HEK293 (cell line): ENCODE data around the gene INPPL1.

Source experiments
- CTCF ChIA-PET: fragments of 350-600 bp; formaldehyde crosslinking; extraction: SDS; loops from one replicate; lab custom pipeline; 2021; ENCODE audit warnings: antibody characterized with exemption; lab: Yijun Ruan, JAX
- POLR2A ChIA-PET: fragments of 300-600 bp; formaldehyde crosslinking; extraction: SDS; loops from one replicate; lab custom pipeline; 2020; ENCODE audit warnings: antibody characterized with exemption, inconsistent platforms; lab: Yijun Ruan, JAX
- H3K27ac ChIP-seq: fragments of 200-500 bp; sonication (Bioruptor generic); 2 replicates; pipeline ENCODE4 v1.5.1; 2014; ENCODE audit warnings: low read depth, low read length, control low read depth, inconsistent platforms; ENCODE audit errors: extremely low read depth
- H3K36me3 ChIP-seq, 2 experiments: fragments of 200-500 bp in 1 of 2; sonication (Bioruptor generic) in 1 of 2; 1 replicate in 1 of 2; 2 replicates in 1 of 2; pipeline ENCODE4 v1.5.1; 2014 to 2017; ENCODE audit warnings: inconsistent platforms in 2 of 2, low read length in 2 of 2; ENCODE audit not compliant: control insufficient read depth in 2 of 2, insufficient read depth in 1 of 2
- H3K4me1 ChIP-seq: fragments of 200-500 bp; sonication (Bioruptor generic); 2 replicates; pipeline ENCODE4 v1.5.1; 2014; ENCODE audit warnings: mild to moderate bottlenecking, low read length, inconsistent platforms; ENCODE audit not compliant: control insufficient read depth, insufficient read depth
- H3K4me3 ChIP-seq: 2 replicates; pipeline ENCODE4 v1.5.1; 2011; ENCODE audit warnings: low read depth, mild to moderate bottlenecking, control low read depth, low read length, moderate library complexity
- H3K9me3 ChIP-seq: fragments of 200-500 bp; sonication (Bioruptor generic); 2 replicates; pipeline ENCODE4 v1.5.1; 2014; ENCODE audit warnings: low read depth, low read length, inconsistent platforms; ENCODE audit not compliant: control insufficient read depth, insufficient read depth
- EGR2 ChIP-seq: fragments of 450-650 bp; formaldehyde crosslinking; IDR thresholded peaks from 2 replicates; pipeline ENCODE4 v1.5.1; 2016; ENCODE audit warnings: low read depth, missing biosample characterization, missing genetic modification characterization
- GLIS1 ChIP-seq: fragments of 450-650 bp; formaldehyde crosslinking; IDR thresholded peaks from 2 replicates; pipeline ENCODE4 v1.5.1; 2016; ENCODE audit warnings: missing biosample characterization, missing genetic modification characterization
- HOXD13 ChIP-seq: sonication (generic); formaldehyde crosslinking; IDR thresholded peaks from 2 replicates; pipeline ENCODE4 v1.8.0; 2022; ENCODE audit warnings: missing genetic modification reagents, borderline replicate concordance
- SCRT1 ChIP-seq: fragments of 450-650 bp; formaldehyde crosslinking; IDR thresholded peaks from 2 replicates; pipeline ENCODE4 v1.5.1; 2016; ENCODE audit warnings: missing biosample characterization, missing genetic modification characterization, borderline replicate concordance
- SCRT2 ChIP-seq: fragments of 450-650 bp; formaldehyde crosslinking; IDR thresholded peaks from 2 replicates; pipeline ENCODE4 v1.5.1; 2016; ENCODE audit warnings: missing biosample characterization, missing genetic modification characterization
- SP3 ChIP-seq: fragments of 450-650 bp; formaldehyde crosslinking; IDR thresholded peaks from 2 replicates; pipeline ENCODE4 v1.5.1; 2016; ENCODE audit warnings: missing biosample characterization, missing genetic modification characterization
- YY1 ChIP-seq: fragments of 450-650 bp; formaldehyde crosslinking; IDR thresholded peaks from 2 replicates; pipeline ENCODE4 v1.5.1; 2018; ENCODE audit warnings: missing biosample characterization, missing genetic modification characterization
- ZBTB20 ChIP-seq: fragments of 450-650 bp; formaldehyde crosslinking; IDR thresholded peaks from 2 replicates; pipeline ENCODE4 v1.5.1; 2016; ENCODE audit warnings: missing biosample characterization, missing genetic modification characterization
- ZEB2 ChIP-seq: fragments of 450-650 bp; formaldehyde crosslinking; IDR thresholded peaks from 2 replicates; pipeline ENCODE4 v1.5.1; 2016; ENCODE audit warnings: missing biosample characterization, missing genetic modification characterization
- ZFP69B ChIP-seq: fragments of 450-650 bp; formaldehyde crosslinking; IDR thresholded peaks from 2 replicates; pipeline ENCODE4 v1.5.1; 2016; ENCODE audit warnings: missing biosample characterization, missing genetic modification characterization
- ZNF155 ChIP-seq: fragments of 450-650 bp; formaldehyde crosslinking; IDR thresholded peaks from 2 replicates; pipeline ENCODE4 v1.5.1; 2016; ENCODE audit warnings: missing biosample characterization, missing genetic modification characterization
- ZNF423 ChIP-seq: fragments of 450-650 bp; formaldehyde crosslinking; IDR thresholded peaks from 2 replicates; pipeline ENCODE4 v1.5.1; 2016; ENCODE audit warnings: missing biosample characterization, missing genetic modification characterization
- ZNF677 ChIP-seq: fragments of 450-650 bp; IDR thresholded peaks from 2 replicates; pipeline ENCODE4 v1.5.0; 2018; ENCODE audit warnings: missing biosample characterization, mild to moderate bottlenecking, missing genetic modification characterization, moderate library complexity
- ZNF747 ChIP-seq: fragments of 450-650 bp; formaldehyde crosslinking; IDR thresholded peaks from 2 replicates; pipeline ENCODE4 v1.5.1; 2016; ENCODE audit warnings: missing biosample characterization, missing genetic modification characterization
- ZNF830 ChIP-seq: fragments of 450-650 bp; IDR thresholded peaks from 2 replicates; pipeline ENCODE4 v1.5.0; 2018; ENCODE audit warnings: missing biosample characterization, missing genetic modification characterization, low read depth, mild to moderate bottlenecking, moderate library complexity
- ZNF843 ChIP-seq: fragments of 450-650 bp; formaldehyde crosslinking; IDR thresholded peaks from 2 replicates; pipeline ENCODE4 v1.5.1; 2016; ENCODE audit warnings: missing biosample characterization, missing genetic modification characterization
- ZSCAN30 ChIP-seq: fragments of 450-650 bp; IDR thresholded peaks from 2 replicates; pipeline ENCODE4 v1.5.1; 2018; ENCODE audit warnings: missing biosample characterization, mild to moderate bottlenecking, missing genetic modification characterization, moderate library complexity
- TF ChIP-seq, protein P1 (sequence below): fragments of 450-650 bp; formaldehyde crosslinking; conservative IDR thresholded peaks from 2 replicates; pipeline ENCODE4 v1.5.1; 2016; ENCODE audit warnings: low read depth, missing biosample characterization, missing genetic modification characterization
- TF ChIP-seq, protein P2 (sequence below): fragments of 450-650 bp; formaldehyde crosslinking; IDR thresholded peaks from 2 replicates; pipeline ENCODE4 v1.5.1; 2016; ENCODE audit warnings: missing biosample characterization, missing genetic modification characterization
- TF ChIP-seq, protein P3 (sequence below): fragments of 450-650 bp; formaldehyde crosslinking; IDR thresholded peaks from 2 replicates; pipeline ENCODE4 v1.5.1; 2016; ENCODE audit warnings: missing biosample characterization, missing genetic modification characterization, borderline replicate concordance
- TF ChIP-seq, protein P4 (sequence below): fragments of 450-650 bp; formaldehyde crosslinking; IDR thresholded peaks from 2 replicates; pipeline ENCODE4 v1.5.1; 2016; ENCODE audit warnings: missing biosample characterization, missing genetic modification characterization
- TF ChIP-seq, protein P5 (sequence below): fragments of 450-650 bp; formaldehyde crosslinking; IDR thresholded peaks from 2 replicates; pipeline ENCODE4 v1.5.1; 2016; ENCODE audit warnings: missing biosample characterization, missing genetic modification characterization
- TF ChIP-seq, protein P6 (sequence below): fragments of 450-650 bp; formaldehyde crosslinking; IDR thresholded peaks from 2 replicates; pipeline ENCODE4 v1.5.1; 2017; ENCODE audit warnings: missing biosample characterization, missing genetic modification characterization

Gene INPPL1

DNA sequence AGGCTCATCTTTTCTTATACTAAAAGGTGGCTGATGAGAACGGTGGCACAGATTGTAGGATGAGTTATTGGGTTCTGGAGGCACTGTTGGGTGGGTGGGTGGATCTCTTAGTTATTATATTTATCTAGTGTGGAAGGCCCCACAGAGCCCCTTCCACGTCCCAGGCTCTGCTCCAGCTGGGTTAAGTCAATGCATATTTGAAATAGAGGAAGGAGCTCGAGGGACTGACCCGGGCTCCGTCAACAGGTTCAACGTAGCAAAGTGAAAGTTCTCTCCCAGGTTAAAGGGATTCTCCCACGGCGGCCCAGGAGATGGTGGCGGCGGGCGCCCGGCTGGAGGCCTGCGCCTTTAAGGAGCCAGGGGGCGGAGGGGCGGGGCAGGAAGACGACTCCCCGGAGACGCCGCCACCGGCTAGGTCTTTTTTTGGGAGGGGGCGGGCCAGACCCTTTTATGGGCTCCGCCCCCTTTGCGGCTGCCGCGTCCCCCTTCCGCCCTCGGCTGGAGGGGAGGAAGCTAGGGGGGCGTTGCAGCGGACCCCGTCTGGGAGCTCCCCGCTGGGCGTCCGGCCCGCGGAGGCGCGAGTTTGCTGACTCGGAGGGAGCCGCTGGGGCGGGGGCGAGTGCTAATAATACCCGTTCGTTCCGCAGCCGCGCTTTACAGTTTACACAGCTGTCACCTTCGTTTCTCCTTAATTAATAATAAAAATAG lies 1.5 kb upstream of the INPPL1 start (continued):
- TF ChIP-seq, protein P1, sequence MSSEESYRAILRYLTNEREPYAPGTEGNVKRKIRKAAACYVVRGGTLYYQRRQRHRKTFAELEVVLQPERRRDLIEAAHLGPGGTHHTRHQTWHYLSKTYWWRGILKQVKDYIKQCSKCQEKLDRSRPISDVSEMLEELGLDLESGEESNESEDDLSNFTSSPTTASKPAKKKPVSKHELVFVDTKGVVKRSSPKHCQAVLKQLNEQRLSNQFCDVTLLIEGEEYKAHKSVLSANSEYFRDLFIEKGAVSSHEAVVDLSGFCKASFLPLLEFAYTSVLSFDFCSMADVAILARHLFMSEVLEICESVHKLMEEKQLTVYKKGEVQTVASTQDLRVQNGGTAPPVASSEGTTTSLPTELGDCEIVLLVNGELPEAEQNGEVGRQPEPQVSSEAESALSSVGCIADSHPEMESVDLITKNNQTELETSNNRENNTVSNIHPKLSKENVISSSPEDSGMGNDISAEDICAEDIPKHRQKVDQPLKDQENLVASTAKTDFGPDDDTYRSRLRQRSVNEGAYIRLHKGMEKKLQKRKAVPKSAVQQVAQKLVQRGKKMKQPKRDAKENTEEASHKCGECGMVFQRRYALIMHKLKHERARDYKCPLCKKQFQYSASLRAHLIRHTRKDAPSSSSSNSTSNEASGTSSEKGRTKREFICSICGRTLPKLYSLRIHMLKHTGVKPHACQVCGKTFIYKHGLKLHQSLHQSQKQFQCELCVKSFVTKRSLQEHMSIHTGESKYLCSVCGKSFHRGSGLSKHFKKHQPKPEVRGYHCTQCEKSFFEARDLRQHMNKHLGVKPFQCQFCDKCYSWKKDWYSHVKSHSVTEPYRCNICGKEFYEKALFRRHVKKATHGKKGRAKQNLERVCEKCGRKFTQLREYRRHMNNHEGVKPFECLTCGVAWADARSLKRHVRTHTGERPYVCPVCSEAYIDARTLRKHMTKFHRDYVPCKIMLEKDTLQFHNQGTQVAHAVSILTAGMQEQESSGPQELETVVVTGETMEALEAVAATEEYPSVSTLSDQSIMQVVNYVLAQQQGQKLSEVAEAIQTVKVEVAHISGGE = peak; percentile 53
- TF ChIP-seq, protein P2, sequence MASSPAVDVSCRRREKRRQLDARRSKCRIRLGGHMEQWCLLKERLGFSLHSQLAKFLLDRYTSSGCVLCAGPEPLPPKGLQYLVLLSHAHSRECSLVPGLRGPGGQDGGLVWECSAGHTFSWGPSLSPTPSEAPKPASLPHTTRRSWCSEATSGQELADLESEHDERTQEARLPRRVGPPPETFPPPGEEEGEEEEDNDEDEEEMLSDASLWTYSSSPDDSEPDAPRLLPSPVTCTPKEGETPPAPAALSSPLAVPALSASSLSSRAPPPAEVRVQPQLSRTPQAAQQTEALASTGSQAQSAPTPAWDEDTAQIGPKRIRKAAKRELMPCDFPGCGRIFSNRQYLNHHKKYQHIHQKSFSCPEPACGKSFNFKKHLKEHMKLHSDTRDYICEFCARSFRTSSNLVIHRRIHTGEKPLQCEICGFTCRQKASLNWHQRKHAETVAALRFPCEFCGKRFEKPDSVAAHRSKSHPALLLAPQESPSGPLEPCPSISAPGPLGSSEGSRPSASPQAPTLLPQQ (tag by site-specific recombination) = peak; percentile 52; the same call in 1 of the 2 replicates
- TF ChIP-seq ZNF423 (tag by site-specific recombination) (peak; percentile 90), SCRT1 (peak; percentile 53; the same call in 1 of the 2 replicates), SP3 (tag by site-specific recombination) (peak; percentile 90), ZFP69B (tag by site-specific recombination) (no peak), ZBTB20 (tag by site-specific recombination) (peak; percentile 70; the same call in 1 of the 2 replicates), GLIS1 (tag by site-specific recombination) (peak; percentile 84), ZNF677 (tag by site-specific recombination) (no peak), ZEB2 (tag by site-specific recombination) (peak; percentile 79), ZSCAN30 (no peak; the same call in 1 of the 2 replicates)
- TF ChIP-seq, protein P3, sequence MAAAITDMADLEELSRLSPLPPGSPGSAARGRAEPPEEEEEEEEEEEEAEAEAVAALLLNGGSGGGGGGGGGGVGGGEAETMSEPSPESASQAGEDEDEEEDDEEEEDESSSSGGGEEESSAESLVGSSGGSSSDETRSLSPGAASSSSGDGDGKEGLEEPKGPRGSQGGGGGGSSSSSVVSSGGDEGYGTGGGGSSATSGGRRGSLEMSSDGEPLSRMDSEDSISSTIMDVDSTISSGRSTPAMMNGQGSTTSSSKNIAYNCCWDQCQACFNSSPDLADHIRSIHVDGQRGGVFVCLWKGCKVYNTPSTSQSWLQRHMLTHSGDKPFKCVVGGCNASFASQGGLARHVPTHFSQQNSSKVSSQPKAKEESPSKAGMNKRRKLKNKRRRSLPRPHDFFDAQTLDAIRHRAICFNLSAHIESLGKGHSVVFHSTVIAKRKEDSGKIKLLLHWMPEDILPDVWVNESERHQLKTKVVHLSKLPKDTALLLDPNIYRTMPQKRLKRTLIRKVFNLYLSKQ (tag by site-specific recombination) = no peak
- TF ChIP-seq, protein P4, sequence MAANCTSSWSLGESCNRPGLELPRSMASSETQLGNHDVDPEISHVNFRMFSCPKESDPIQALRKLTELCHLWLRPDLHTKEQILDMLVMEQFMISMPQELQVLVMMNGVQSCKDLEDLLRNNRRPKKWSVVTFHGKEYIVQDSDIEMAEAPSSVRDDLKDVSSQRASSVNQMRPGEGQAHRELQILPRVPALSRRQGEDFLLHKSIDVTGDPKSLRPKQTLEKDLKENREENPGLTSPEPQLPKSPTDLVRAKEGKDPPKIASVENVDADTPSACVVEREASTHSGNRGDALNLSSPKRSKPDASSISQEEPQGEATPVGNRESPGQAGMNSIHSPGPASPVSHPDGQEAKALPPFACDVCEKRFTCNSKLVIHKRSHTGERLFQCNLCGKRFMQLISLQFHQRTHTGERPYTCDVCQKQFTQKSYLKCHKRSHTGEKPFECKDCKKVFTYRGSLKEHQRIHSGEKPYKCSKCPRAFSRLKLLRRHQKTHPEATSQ (tag by site-specific recombination) = no peak

DNA sequence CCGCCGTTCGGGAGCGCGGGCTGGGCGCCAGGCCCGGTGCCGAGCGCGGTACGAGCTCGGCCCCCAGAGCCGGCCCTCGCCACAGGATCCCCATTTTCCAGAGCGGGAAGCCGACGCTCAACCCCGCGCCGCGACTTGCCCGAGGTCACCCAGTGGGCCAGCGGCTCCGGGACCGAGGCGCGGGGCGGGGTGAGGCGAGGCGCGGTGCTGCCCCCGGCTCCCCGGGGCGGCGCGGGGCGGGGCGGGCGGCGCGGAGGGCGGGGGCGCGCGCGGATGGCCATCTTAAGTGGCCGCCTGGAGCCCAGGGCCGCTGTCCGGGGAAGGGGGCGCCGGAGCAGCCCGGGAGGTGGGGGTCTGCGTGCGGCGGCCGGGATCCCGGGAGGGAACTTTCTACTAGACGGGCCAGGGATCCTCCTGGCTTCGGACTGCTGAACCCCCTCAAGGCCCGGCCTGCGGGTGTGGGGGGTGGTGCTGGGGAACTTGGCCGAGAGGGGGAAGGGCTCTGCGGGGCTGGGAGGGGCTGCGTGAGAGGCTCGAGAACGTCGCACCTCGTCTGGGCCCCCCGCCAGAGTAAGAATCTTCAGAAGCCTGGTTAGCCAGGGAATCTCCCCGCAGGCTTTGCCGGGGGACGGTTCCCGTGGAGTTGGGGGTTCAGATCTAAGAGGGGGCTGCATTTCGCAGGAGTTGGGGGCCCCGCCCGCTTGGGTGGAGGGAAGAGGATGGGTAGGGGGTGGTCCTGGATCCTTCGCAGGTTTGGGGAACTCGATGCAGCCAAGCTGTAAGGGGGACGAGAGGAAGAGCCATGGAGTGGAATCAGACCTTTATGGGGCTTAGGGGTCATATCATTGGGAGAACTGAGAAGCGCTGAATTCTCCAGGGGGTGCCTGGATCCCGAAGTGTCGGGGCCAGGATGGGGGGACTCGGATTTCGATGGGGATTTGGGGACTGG lies 678 bp upstream of the INPPL1 start:
- Histone ChIP-seq H3K4me3 (peak overlapping the region; percentile 75), H3K27ac (peak overlapping the region; percentile 92), H3K4me1 (peaks cover 3% of the 10 kb centered on the region; the same call in 1 of the 2 replicates), H3K36me3 (peaks cover 0 to 29% of the 10 kb centered on the region in 2 experiments; a peak in 1 of 3 replicates), H3K9me3 (no peaks in the 10 kb centered on the region)
- POLR2A ChIA-PET = interaction anchor here (1.0 to 4.2 kb wide), 11 partner anchors 8 to 295 kb away, joined by 3 to 42 read pairs (median 5); partner anchors contain the start of genes ANAPC15, FOLR1, RNF121 and XNDC1N
- CTCF ChIA-PET = interaction anchor here (0.7 to 4.7 kb wide), 6 partner anchors 14 to 222 kb away, joined by 3 to 26 read pairs (median 4); no protein-coding TSS in a partner anchor
- TF ChIP-seq, protein P5, sequence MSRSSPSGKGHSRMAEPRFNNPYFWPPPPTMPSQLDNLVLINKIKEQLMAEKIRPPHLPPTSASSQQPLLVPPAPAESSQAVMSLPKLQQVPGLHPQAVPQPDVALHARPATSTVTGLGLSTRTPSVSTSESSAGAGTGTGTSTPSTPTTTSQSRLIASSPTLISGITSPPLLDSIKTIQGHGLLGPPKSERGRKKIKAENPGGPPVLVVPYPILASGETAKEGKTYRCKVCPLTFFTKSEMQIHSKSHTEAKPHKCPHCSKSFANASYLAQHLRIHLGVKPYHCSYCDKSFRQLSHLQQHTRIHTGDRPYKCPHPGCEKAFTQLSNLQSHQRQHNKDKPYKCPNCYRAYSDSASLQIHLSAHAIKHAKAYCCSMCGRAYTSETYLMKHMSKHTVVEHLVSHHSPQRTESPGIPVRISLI (tag by site-specific recombination) = no peak
- TF ChIP-seq, protein P6, sequence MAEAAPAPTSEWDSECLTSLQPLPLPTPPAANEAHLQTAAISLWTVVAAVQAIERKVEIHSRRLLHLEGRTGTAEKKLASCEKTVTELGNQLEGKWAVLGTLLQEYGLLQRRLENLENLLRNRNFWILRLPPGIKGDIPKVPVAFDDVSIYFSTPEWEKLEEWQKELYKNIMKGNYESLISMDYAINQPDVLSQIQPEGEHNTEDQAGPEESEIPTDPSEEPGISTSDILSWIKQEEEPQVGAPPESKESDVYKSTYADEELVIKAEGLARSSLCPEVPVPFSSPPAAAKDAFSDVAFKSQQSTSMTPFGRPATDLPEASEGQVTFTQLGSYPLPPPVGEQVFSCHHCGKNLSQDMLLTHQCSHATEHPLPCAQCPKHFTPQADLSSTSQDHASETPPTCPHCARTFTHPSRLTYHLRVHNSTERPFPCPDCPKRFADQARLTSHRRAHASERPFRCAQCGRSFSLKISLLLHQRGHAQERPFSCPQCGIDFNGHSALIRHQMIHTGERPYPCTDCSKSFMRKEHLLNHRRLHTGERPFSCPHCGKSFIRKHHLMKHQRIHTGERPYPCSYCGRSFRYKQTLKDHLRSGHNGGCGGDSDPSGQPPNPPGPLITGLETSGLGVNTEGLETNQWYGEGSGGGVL (tag by site-specific recombination) = peak; percentile 88
- TF ChIP-seq ZNF830 (tag by site-specific recombination) (no peak), EGR2 (tag by site-specific recombination) (no peak), ZNF843 (tag by site-specific recombination) (no peak), SCRT2 (no peak), ZNF677 (tag by site-specific recombination) (no peak), ZNF155 (no peak), YY1 (tag by site-specific recombination) (0 out of 2 replicates have a peak, but pooled peaks have one; percentile 36), ZNF747 (tag by site-specific recombination) (no peak), HOXD13 (CRISPR knock-in tag) (no peak)
